ENCODE results near the gene PHLDB3. TPM values are rescaled to one million over a fixed set of nuclear protein-coding genes. Genes with fewer than 3 reads are reported as not detected.

Gene PHLDB3
- total and polyA plus RNA-seq, 7 experiments from 2014 or later = 4.5 to 98.8 (median 37.8) TPM

GRCh38 chr19:43499042-43499441 lies 5.5 kb downstream of the PHLDB3 start:
- Mint-ChIP-seq H3K4me3 (peak overlapping the region in 1 of 10 donors; percentile 17), H3K4me1 (peaks cover 21 to 52% (median 28%) of the 10 kb centered on the region in 7 donors), H3K27me3 (no peaks in the 10 kb centered on the region), H3K27ac (peak overlapping the region in 5 of 9 donors; percentile 16 to 83 (median 67)), H3K36me3 (peaks cover 12 to 31% (median 26%) of the 10 kb centered on the region in 5 donors), H3K9me3 (no peaks in the 10 kb centered on the region)
- Histone ChIP-seq H3K4me1 (ENCODE audit: control insufficient read depth in 2 of 2, insufficient read depth in 2 of 2, low read length in 2 of 2) (peaks cover 0 to 12% of the 10 kb centered on the region in 2 donors), H3K27me3 (ENCODE audit: control insufficient read depth in 2 of 2, insufficient read depth in 2 of 2, low read length in 2 of 2) (no peaks in the 10 kb centered on the region), H3K9me3 (ENCODE audit: control insufficient read depth in 2 of 3, low read length in 3 of 3) (no peaks in the 10 kb centered on the region), H3K36me3 (ENCODE audit: control insufficient read depth in 2 of 3, insufficient read depth in 3 of 3, low read length in 3 of 3) (peaks cover 0 to 67% (median 4%) of the 10 kb centered on the region in 3 experiments), H3K27ac (ENCODE audit: low read depth, low read length) (no peak overlapping the region), H3K4me3 (ENCODE audit: low read length) (no peak overlapping the region)
- DNase-seq (no peak), ATAC-seq (no peak)
- intact Hi-C loops (cut with micrococcal nuclease) = no loop called here
- CTCF ChIA-PET = no interaction called here
- POLR2A ChIA-PET = no interaction called here

- Histone ChIP-seq H3K27ac (ENCODE audit: low read depth, low read length) (no peak overlapping the region), H3K36me3 (ENCODE audit: control insufficient read depth in 2 of 3, insufficient read depth in 3 of 3, low read length in 3 of 3) (peaks cover 0 to 63% (median 4%) of the 10 kb centered on the region in 3 experiments), H3K9me3 (ENCODE audit: control insufficient read depth in 2 of 3, low read length in 3 of 3) (no peaks in the 10 kb centered on the region), H3K4me3 (ENCODE audit: low read length) (no peak overlapping the region), H3K27me3 (ENCODE audit: control insufficient read depth in 2 of 2, insufficient read depth in 2 of 2, low read length in 2 of 2) (no peaks in the 10 kb centered on the region), H3K4me1 (ENCODE audit: control insufficient read depth in 2 of 2, insufficient read depth in 2 of 2, low read length in 2 of 2) (peaks cover 0 to 10% of the 10 kb centered on the region in 2 donors)
- Mint-ChIP-seq H3K27ac (peak overlapping the region in 5 of 9 donors; percentile 21 to 83 (median 57)), H3K36me3 (peaks cover 12 to 31% (median 26%) of the 10 kb centered on the region in 5 donors), H3K9me3 (no peaks in the 10 kb centered on the region), H3K4me3 (peak overlapping the region in 2 of 10 donors; percentile 8 to 20), H3K27me3 (no peaks in the 10 kb centered on the region), H3K4me1 (peaks cover 15 to 47% (median 22%) of the 10 kb centered on the region in 7 donors)
- POLR2A ChIA-PET = no interaction called here
- DNase-seq (no peak), ATAC-seq (no peak)
- intact Hi-C loops (cut with micrococcal nuclease) = no loop called here
- CTCF ChIA-PET = interaction anchor here (1.8 kb wide), 1 partner anchor 51 kb away, joined by 6 read pairs; no protein-coding TSS in a partner anchor
These were observed 6.2 kb downstream of the PHLDB3 start for GRCh38 chr19:43498233-43498842.

GRCh38 chr19:43496960-43497359 lies 7.6 kb downstream of the PHLDB3 start:
- CTCF ChIA-PET = interaction anchor here (1.8 kb wide), 1 partner anchor 50 kb away, joined by 6 read pairs; no protein-coding TSS in a partner anchor
- H3K4me3 Mint-ChIP-seq = peak overlapping the region in 1 of 10 donors; percentile 56

GRCh38 chr19:43495082-43495481 lies 9.5 kb downstream of the PHLDB3 start:
- H3K27ac Mint-ChIP-seq = no peak overlapping the region
- CTCF ChIA-PET = interaction anchor here (0.8 kb wide), 1 partner anchor 48 kb away, joined by 3 read pairs; no protein-coding TSS in a partner anchor
- ATAC-seq (no peak), DNase-seq (no peak)
- peaks cover 12 to 23% (median 17%) of the 10 kb centered on the region in 5 donors for H3K36me3 Mint-ChIP-seq
- Histone ChIP-seq H3K9me3 (ENCODE audit: control insufficient read depth in 2 of 3, low read length in 3 of 3) (no peaks in the 10 kb centered on the region), H3K4me3 (ENCODE audit: low read length) (no peak overlapping the region), H3K36me3 (ENCODE audit: control insufficient read depth in 2 of 3, insufficient read depth in 3 of 3, low read length in 3 of 3) (peaks cover 0 to 62% (median 4%) of the 10 kb centered on the region in 3 experiments), H3K27ac (ENCODE audit: low read depth, low read length) (no peak overlapping the region), H3K27me3 (ENCODE audit: control insufficient read depth in 2 of 2, insufficient read depth in 2 of 2, low read length in 2 of 2) (no peaks in the 10 kb centered on the region), H3K4me1 (ENCODE audit: control insufficient read depth in 2 of 2, insufficient read depth in 2 of 2, low read length in 2 of 2) (no peaks in the 10 kb centered on the region)
- H3K27me3 Mint-ChIP-seq = no peaks in the 10 kb centered on the region
- no peak overlapping the region for H3K4me3 Mint-ChIP-seq
- peaks cover 2 to 18% (median 8%) of the 10 kb centered on the region in 7 donors for H3K4me1 Mint-ChIP-seq
- intact Hi-C loops (cut with micrococcal nuclease) = no loop called here
- no peaks in the 10 kb centered on the region for H3K9me3 Mint-ChIP-seq
- POLR2A ChIA-PET = interaction anchor here (1.0 kb wide), 1 partner anchor 12 kb away, joined by 3 read pairs; no protein-coding TSS in a partner anchor

More at GRCh38 chr19:43496960-43497359, 7.6 kb downstream of the PHLDB3 start:
- H3K36me3 ChIP-seq (ENCODE audit: control insufficient read depth in 2 of 3, insufficient read depth in 3 of 3, low read length in 3 of 3) = peaks cover 0 to 65% (median 4%) of the 10 kb centered on the region in 3 experiments
- POLR2A ChIA-PET = no interaction called here
- no peaks in the 10 kb centered on the region for H3K27me3 ChIP-seq (ENCODE audit: control insufficient read depth in 2 of 2, insufficient read depth in 2 of 2, low read length in 2 of 2)
- DNase-seq (no peak), ATAC-seq (no peak)
- Mint-ChIP-seq H3K27me3 (no peaks in the 10 kb centered on the region), H3K27ac (peak overlapping the region in 1 of 9 donors; percentile 59), H3K36me3 (peaks cover 12 to 27% (median 25%) of the 10 kb centered on the region in 5 donors), H3K4me1 (peaks cover 6 to 33% (median 11%) of the 10 kb centered on the region in 7 donors), H3K9me3 (no peaks in the 10 kb centered on the region)
- no peaks in the 10 kb centered on the region for H3K9me3 ChIP-seq (ENCODE audit: control insufficient read depth in 2 of 3, low read length in 3 of 3)
- H3K4me1 ChIP-seq (ENCODE audit: control insufficient read depth in 2 of 2, insufficient read depth in 2 of 2, low read length in 2 of 2) = no peaks in the 10 kb centered on the region
- H3K4me3 ChIP-seq (ENCODE audit: low read length) = no peak overlapping the region
- intact Hi-C loops (cut with micrococcal nuclease) = no loop called here
- H3K27ac ChIP-seq (ENCODE audit: low read depth, low read length) = no peak overlapping the region

- no peaks in the 10 kb centered on the region for H3K27me3 ChIP-seq (ENCODE audit: control insufficient read depth in 2 of 2, insufficient read depth in 2 of 2, low read length in 2 of 2)
- no peak overlapping the region for H3K4me3 ChIP-seq (ENCODE audit: low read length)
- H3K4me1 ChIP-seq (ENCODE audit: control insufficient read depth in 2 of 2, insufficient read depth in 2 of 2, low read length in 2 of 2) = no peaks in the 10 kb centered on the region
- no peak for DNase-seq
- Mint-ChIP-seq H3K4me3 (no peak overlapping the region), H3K36me3 (peaks cover 1 to 4% (median 3%) of the 10 kb centered on the region in 5 donors), H3K27ac (peak overlapping the region in 2 of 9 donors; percentile 27 to 60), H3K4me1 (peaks cover 0 to 13% (median 7%) of the 10 kb centered on the region in 7 donors), H3K27me3 (no peaks in the 10 kb centered on the region), H3K9me3 (no peaks in the 10 kb centered on the region)
- ChIA-PET POLR2A (interaction anchor here (0.6 to 1.5 kb wide), 4 partner anchors 14 to 152 kb away, joined by 3 read pairs; partner anchors contain the start of gene PHLDB3), CTCF (interaction anchor here (1.6 kb wide), 1 partner anchor 28 kb away, joined by 3 read pairs; no protein-coding TSS in a partner anchor)
- H3K27ac ChIP-seq (ENCODE audit: low read depth, low read length) = no peak overlapping the region
- peaks cover 0 to 29% (median 0%) of the 10 kb centered on the region in 3 experiments for H3K36me3 ChIP-seq (ENCODE audit: control insufficient read depth in 2 of 3, insufficient read depth in 3 of 3, low read length in 3 of 3)
- H3K9me3 ChIP-seq (ENCODE audit: control insufficient read depth in 2 of 3, low read length in 3 of 3) = no peaks in the 10 kb centered on the region
- ATAC-seq = no peak
- intact Hi-C loops (cut with micrococcal nuclease) = no loop called here
These were observed 13.8 kb downstream of the PHLDB3 start for GRCh38 chr19:43490759-43491158.

- Histone ChIP-seq H3K27me3 (ENCODE audit: control insufficient read depth in 2 of 2, insufficient read depth in 2 of 2, low read length in 2 of 2) (no peaks in the 10 kb centered on the region), H3K36me3 (ENCODE audit: control insufficient read depth in 2 of 3, insufficient read depth in 3 of 3, low read length in 3 of 3) (peaks cover 0 to 25% (median 0%) of the 10 kb centered on the region in 3 experiments), H3K27ac (ENCODE audit: low read depth, low read length) (no peak overlapping the region), H3K4me3 (ENCODE audit: low read length) (no peak overlapping the region), H3K4me1 (ENCODE audit: control insufficient read depth in 2 of 2, insufficient read depth in 2 of 2, low read length in 2 of 2) (no peaks in the 10 kb centered on the region), H3K9me3 (ENCODE audit: control insufficient read depth in 2 of 3, low read length in 3 of 3) (no peaks in the 10 kb centered on the region)
- H3K27ac Mint-ChIP-seq = peak overlapping the region in 8 of 9 donors; percentile 12 to 87 (median 59)
- no peaks in the 10 kb centered on the region for H3K36me3 Mint-ChIP-seq
- H3K4me1 Mint-ChIP-seq = peaks cover 0 to 13% (median 6%) of the 10 kb centered on the region in 7 donors
- H3K27me3 Mint-ChIP-seq = no peaks in the 10 kb centered on the region
- no peak for ATAC-seq
- CTCF ChIA-PET = interaction anchor here (1.6 kb wide), 1 partner anchor 29 kb away, joined by 3 read pairs; no protein-coding TSS in a partner anchor
- DNase-seq = no peak
- intact Hi-C loops (cut with micrococcal nuclease) = no loop called here
- no peak overlapping the region for H3K4me3 Mint-ChIP-seq
- POLR2A ChIA-PET = interaction anchor here (0.9 to 1.5 kb wide), 3 partner anchors 14 to 65 kb away, joined by 3 read pairs; partner anchors contain the start of gene PHLDB3
- H3K9me3 Mint-ChIP-seq = no peaks in the 10 kb centered on the region
These were observed 14.5 kb downstream of the PHLDB3 start for GRCh38 chr19:43489979-43490599.
